ENCODE data around the gene TOR1A.

DNA sequence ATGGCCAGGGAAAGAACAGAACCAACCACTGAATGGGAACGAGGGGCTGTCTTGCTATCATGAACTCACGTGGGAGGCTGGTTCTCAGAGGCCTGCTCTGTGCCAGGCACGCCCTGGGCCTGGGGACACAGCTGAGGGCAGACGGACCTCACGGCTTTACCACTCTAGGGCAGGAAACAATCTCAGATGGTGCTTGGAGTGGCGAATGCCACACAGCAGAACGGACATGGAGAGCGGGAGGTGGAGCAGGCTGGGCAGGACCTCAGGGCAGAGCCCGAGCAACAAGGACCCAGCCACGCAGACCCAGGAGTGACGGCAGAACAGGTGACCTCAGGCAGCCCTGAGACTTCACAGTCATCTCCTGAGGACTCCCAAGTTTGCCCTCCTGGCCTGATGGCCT is 8.7 kb downstream of the TOR1A start:
- no peak for TF ChIP-seq POLR2AphosphoS5 (IDR thresholded peaks at IDR 0.05; ENCODE audit: borderline replicate concordance, low read depth, low read length)
- no peak for TF ChIP-seq EZH2 (IDR thresholded peaks at IDR 0.05)

All from SK-N-MC (cell line).